Ascending aorta (tissue), 2 donors: Measurements from ENCODE around the gene MTMR11. TPM values are rescaled to one million over a fixed set of nuclear protein-coding genes. Genes with fewer than 3 reads are reported as not detected.

Experiments used
- DNase-seq, 2 donors: peaks; one replicate each; pipeline ENCODE4 v3.0.0-alpha.2; 2019; ENCODE audit warnings: low spot score in 2 of 2
- H3K27ac ChIP-seq, 2 donors: fragments of 200-600 bp; sonication (generic); one replicate each; pipeline ENCODE4 v1.5.1; 2016 to 2017; ENCODE audit warnings: mild to moderate bottlenecking in 1 of 2
- H3K27me3 ChIP-seq: fragments of 200-600 bp; sonication (generic); one replicate; pipeline ENCODE4 v1.5.1; 2017
- H3K36me3 ChIP-seq, 2 donors: fragments of 200-600 bp; sonication (generic); one replicate each; pipeline ENCODE4 v1.5.1; 2016
- H3K4me1 ChIP-seq, 2 donors: fragments of 200-600 bp; sonication (generic); one replicate each; pipeline ENCODE4 v1.5.1; 2016 to 2017; ENCODE audit warnings: mild to moderate bottlenecking in 1 of 2
- H3K4me3 ChIP-seq, 2 donors: fragments of 200-600 bp; sonication (generic); one replicate each; pipeline ENCODE4 v1.5.1; 2016 to 2017; ENCODE audit warnings: mild to moderate bottlenecking in 1 of 2
- H3K9me3 ChIP-seq, 2 donors: fragments of 200-600 bp; sonication (generic); one replicate each; pipeline ENCODE4 v1.5.1; 2016
- intact Hi-C: fragments of 100-400 bp; cut with DNase I; formaldehyde crosslinking; loops from one replicate; pipeline ENCODE4 v1.15.1; 2023
- total RNA-seq: library from RNA; depleted of rRNA; stranded (reverse); fragments of >200 nt; gene quantifications from one replicate; pipeline ENCODE4 v1.1.0, GENCODE V29; 2016
- TF ChIP-seq, protein P1 (sequence below), 3 experiments: fragments of 200-600 bp in 2 of 3; fragments of 450-650 bp in 1 of 3; sonication (generic) in 2 of 3; IDR thresholded peaks; one replicate each; pipeline ENCODE4 v1.5.1; 2016 to 2019; ENCODE audit warnings: antibody characterized with exemption in 3 of 3, mild to moderate bottlenecking in 1 of 3, moderate library complexity in 1 of 3

MTMR11 gene
- total RNA-seq, 1 donor from 2014 or later, result 39.8 TPM

DNA sequence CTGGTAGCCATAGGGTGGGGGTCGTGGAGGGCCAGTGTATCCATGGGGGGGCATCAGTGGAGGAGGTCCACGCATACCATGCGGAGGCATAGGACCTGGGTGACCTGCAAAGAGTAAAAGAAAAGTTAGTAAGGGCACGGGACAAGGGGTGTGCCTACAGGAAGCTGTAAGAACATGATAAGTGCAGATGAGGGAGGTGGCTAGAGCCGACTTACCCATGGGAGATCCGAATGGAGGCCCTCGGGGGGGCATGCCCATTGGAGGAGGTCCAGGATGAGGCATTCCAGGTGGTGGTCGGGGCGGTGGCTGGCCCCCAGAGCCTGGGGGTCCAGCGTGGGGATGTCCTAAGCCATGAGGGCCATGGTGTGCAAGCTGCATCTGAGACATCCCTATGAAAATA is 13.1 kb downstream of the MTMR11 start:
- Histone ChIP-seq H3K27me3 (no peaks in the 10 kb centered on the region), H3K9me3 (no peaks in the 10 kb centered on the region), H3K4me3 (no peak overlapping the region), H3K27ac (no peak overlapping the region), H3K4me1 (peaks cover 8 to 23% of the 10 kb centered on the region in 2 donors), H3K36me3 (peaks cover 42 to 45% of the 10 kb centered on the region in 2 donors)
- TF ChIP-seq, protein P1, sequence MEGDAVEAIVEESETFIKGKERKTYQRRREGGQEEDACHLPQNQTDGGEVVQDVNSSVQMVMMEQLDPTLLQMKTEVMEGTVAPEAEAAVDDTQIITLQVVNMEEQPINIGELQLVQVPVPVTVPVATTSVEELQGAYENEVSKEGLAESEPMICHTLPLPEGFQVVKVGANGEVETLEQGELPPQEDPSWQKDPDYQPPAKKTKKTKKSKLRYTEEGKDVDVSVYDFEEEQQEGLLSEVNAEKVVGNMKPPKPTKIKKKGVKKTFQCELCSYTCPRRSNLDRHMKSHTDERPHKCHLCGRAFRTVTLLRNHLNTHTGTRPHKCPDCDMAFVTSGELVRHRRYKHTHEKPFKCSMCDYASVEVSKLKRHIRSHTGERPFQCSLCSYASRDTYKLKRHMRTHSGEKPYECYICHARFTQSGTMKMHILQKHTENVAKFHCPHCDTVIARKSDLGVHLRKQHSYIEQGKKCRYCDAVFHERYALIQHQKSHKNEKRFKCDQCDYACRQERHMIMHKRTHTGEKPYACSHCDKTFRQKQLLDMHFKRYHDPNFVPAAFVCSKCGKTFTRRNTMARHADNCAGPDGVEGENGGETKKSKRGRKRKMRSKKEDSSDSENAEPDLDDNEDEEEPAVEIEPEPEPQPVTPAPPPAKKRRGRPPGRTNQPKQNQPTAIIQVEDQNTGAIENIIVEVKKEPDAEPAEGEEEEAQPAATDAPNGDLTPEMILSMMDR (IDR thresholded peaks at IDR 0.05), result no peak
- DNase-seq, result no peak
- intact Hi-C loops, result no loop called here

DNA sequence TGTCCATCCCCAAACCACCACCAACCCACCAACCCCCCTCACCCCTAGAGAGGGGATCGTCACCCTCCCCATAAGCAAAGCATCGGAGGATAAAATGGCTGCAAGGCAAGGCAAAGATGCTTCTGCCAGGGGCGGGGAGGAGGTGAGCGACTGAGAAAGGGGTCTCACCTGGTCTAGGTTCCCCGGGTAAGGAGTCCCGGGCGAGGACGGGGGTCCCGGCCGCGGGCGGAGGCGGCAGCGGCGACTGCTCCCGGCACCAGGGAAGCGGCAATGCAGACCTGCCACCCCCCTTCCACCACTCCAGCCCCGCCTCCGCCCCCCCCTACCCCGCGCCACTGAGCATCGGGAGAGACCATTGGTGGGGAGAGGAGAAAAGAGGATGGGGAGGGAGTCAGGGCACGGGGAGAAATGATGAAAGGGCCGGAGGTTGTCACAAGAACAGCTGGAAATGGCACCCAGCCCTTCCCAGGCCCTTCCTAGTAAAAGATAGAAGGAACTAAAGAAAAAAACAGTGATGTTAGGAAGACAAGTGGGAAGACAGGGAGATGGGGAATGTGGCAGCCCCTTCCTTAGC is 19.0 kb downstream of the MTMR11 start, which contains the start of gene SV2A:
TSS of gene SV2A (minus strand) at position 274 of the 574 bp plus-strand sequence. CDS start 4,004 bp downstream, outside the sequence.
- intact Hi-C loops, result loop anchor here (1.0 to 2.0 kb wide), 4 partner anchors 10 to 29 kb away; partner anchors contain the start of genes BOLA1 and SF3B4
- Histone ChIP-seq H3K27me3 (no peaks in the 10 kb centered on the region), H3K4me1 (peaks cover 0 to 11% of the 10 kb centered on the region in 2 donors), H3K4me3 (peak within 1 kb of the TSS; percentile 67 to 87), H3K9me3 (no peaks in the 10 kb centered on the region), H3K36me3 (peaks cover 3 to 18% of the 10 kb centered on the region in 2 donors), H3K27ac (peak within 1 kb of the TSS; percentile 75 to 78)
- DNase-seq, result peak in 1 of 2 donors; percentile 87
- TF ChIP-seq, protein P1 (IDR thresholded peaks at IDR 0.05), result no peak

DNA sequence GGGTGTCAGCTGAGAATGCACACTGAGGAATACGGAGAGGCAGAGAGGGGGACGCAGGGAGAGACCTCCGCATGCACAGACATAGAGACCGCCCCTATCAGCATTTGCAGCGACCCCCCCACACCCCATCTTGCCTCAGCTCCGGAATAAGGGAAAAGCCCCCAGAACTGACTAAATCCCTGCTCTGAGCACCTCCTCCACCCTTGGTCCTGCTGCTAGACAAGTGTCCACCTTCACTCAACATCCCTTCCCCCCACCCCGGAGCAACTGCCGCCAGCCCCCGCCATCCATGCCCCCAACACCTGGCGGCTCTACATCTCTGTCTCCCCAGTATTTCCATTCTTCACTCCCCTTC is 19.8 kb downstream of the MTMR11 start:
- H3K27ac ChIP-seq, result peak overlapping the region; percentile 75 to 78

DNA sequence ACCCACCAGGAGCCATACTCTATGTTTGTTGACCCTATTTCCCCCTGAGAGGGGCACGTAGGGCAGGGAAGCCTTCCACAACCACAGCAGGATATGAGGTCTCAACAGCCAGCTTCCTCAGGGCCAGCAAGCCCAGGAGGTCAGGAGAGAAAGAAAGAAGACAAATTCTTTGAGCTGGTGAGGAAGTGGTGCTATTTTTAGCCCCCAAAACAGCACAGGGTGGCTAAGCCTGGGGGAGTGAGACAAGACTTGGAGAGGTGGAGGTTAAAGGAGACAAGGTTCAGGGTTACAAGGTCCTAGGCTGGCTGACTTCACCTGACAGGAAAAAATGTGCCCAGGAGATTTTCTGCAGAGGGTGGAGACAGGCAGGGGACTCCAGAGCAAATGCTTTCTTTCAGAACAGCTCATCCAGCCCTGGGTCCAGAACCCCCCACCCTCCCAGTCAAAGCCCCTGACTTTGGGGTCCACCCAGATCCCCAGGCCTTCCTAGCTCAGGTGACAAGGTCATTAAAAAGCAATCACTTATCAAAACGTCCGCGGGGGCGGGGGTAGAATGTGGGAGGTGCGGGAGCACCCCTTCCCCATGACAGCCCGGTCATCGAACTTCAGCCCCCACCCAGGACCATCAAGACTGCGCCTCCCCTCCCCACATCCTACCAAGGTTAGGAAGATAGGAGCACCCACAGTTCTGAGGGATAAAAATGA is 20.3 kb downstream of the MTMR11 start:
- intact Hi-C loops, result loop anchor here (2.0 kb wide), 1 partner anchor 18 kb away; the partner anchor contains the start of gene BOLA1
- Histone ChIP-seq H3K4me3 (peak overlapping the region; percentile 67 to 87), H3K36me3 (peaks cover 3 to 19% of the 10 kb centered on the region in 2 donors), H3K9me3 (no peaks in the 10 kb centered on the region), H3K27me3 (no peaks in the 10 kb centered on the region), H3K27ac (peak overlapping the region; percentile 75 to 78), H3K4me1 (peaks cover 0 to 11% of the 10 kb centered on the region in 2 donors)
- TF ChIP-seq, protein P1 (IDR thresholded peaks at IDR 0.05), result no peak
- DNase-seq, result no peak

More for the DNA sequence above, 19.8 kb downstream of the MTMR11 start:
- no peak for DNase-seq
- Histone ChIP-seq H3K4me1 (peaks cover 0 to 11% of the 10 kb centered on the region in 2 donors), H3K36me3 (peaks cover 0 to 15% of the 10 kb centered on the region in 2 donors), H3K27me3 (no peaks in the 10 kb centered on the region), H3K4me3 (peak overlapping the region; percentile 67 to 87), H3K9me3 (no peaks in the 10 kb centered on the region)
- TF ChIP-seq, protein P1 (IDR thresholded peaks at IDR 0.05), result no peak
- intact Hi-C loops, result loop anchor here (1.0 to 2.0 kb wide), 2 partner anchors 18 to 29 kb away; partner anchors contain the start of gene BOLA1

DNA sequence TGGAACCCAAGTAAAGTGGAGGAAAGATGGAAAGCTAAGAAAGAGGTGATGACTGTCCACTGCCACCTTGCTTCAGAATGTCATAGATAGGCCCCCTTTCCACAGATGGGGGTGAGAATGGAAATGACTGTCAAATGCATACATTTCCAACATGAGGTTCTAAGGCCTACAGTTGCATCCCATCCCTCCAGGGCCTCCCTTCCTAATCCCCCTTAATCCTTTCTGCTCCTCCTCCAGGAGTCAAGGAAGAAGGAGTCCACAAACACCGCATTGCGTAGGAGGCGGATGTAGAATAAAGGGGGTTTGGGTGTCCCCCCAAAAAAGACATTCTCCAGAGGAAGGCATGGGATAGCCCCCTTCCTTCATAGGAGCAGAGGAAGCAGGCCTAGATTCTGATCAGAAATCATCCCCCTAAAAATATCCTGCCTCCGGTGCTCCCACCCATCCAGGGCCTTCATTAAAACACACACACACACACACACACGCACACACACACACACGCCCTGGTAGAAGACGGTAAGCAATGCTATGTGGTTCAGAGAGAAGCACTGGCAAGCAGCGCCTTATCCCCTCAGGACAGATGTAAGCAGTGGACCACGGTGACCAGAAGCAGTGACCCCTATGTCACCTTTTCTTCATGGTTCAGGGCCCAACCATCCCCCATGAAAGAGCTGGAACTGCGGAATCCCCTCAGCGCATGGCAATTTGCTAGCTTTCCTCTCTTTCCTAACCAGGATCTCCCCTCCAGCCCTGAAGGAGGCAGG is 21.1 kb downstream of the MTMR11 start:
- TF ChIP-seq, protein P1 (IDR thresholded peaks at IDR 0.05), result no peak
- peak overlapping the region in 1 of 2 donors; percentile 87 for H3K4me3 ChIP-seq
- peaks cover 6 to 26% of the 10 kb centered on the region in 2 donors for H3K36me3 ChIP-seq
- H3K9me3 ChIP-seq, result no peaks in the 10 kb centered on the region
- intact Hi-C loops, result loop anchor here (2.0 kb wide), 1 partner anchor 17 kb away; the partner anchor contains the start of gene BOLA1
- H3K4me1 ChIP-seq, result peaks cover 0 to 11% of the 10 kb centered on the region in 2 donors
- H3K27me3 ChIP-seq, result no peaks in the 10 kb centered on the region
- peak overlapping the region; percentile 75 to 78 for H3K27ac ChIP-seq
- DNase-seq, result no peak
